ENCODE measurements around the gene NPM1.
"Not testable (repeated sequence)": the region's sequence is repeated elsewhere in the genome, so short reads cannot be mapped to it uniquely, and the experiment has no call there.

NPM1 gene

GRCh38 chr5:171397190-171397589, 9.5 kb downstream of the NPM1 start:
- no peaks in the 10 kb centered on the region for H3K27me3 ChIP-seq
- peaks cover 0 to 20% (median 0%) of the 10 kb centered on the region in 4 donors for H3K4me1 ChIP-seq
- intact Hi-C loops (cut with DNase I; ENCODE audit: low total_unique reads) = no loop called here
- no peaks in the 10 kb centered on the region for H3K9me3 ChIP-seq
- H3K27ac ChIP-seq = no peak overlapping the region
- no peak for DNase-seq
- peaks cover 62 to 95% (median 77%) of the 10 kb centered on the region in 3 donors for H3K36me3 ChIP-seq
- H3K4me3 ChIP-seq = no peak overlapping the region
- no peak for TF ChIP-seq CTCF (IDR thresholded peaks at IDR 0.05)

- H3K4me1 ChIP-seq = peaks cover 0 to 19% (median 0%) of the 10 kb centered on the region in 4 donors
- intact Hi-C loops (cut with DNase I; ENCODE audit: low total_unique reads) = no loop called here
- H3K27ac ChIP-seq = no peak overlapping the region
- peaks cover 60 to 91% (median 75%) of the 10 kb centered on the region in 3 donors for H3K36me3 ChIP-seq
- H3K4me3 ChIP-seq = no peak overlapping the region
- no peaks in the 10 kb centered on the region for H3K9me3 ChIP-seq
- no peak for DNase-seq
- TF ChIP-seq CTCF (IDR thresholded peaks at IDR 0.05) = no peak
- H3K27me3 ChIP-seq = no peaks in the 10 kb centered on the region
Measured at GRCh38 chr5:171397599-171397998, 9.9 kb downstream of the NPM1 start.

DNA sequence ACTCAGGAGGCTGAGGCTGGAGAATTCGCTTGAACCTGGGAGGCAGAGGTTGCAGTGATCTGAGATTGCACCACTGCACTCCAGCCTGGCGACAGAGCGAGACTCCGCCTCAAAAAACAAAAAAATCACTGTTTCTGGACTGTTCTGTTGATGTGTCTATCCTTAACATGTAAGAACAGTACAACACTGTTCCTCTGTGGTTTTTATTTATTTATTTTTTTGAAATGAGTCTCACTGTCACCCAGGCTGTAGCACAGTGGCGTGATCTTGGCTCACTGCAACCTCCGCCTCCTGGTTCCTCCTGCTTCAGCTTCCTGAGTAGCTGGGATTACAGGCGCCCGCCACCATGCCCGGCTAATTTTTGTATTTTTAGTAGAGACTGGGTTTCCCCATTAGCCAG, 11.0 kb downstream of the NPM1 start:
- Histone ChIP-seq H3K4me1 (peaks cover 0 to 19% (median 0%) of the 10 kb centered on the region in 4 donors), H3K36me3 (peaks cover 49 to 80% (median 65%) of the 10 kb centered on the region in 3 donors)
- H3K9me3 ChIP-seq; H3K4me3 ChIP-seq; H3K27me3 ChIP-seq; intact Hi-C loops (cut with DNase I; ENCODE audit: low total_unique reads); H3K27ac ChIP-seq; DNase-seq: not testable (repeated sequence)

- TF ChIP-seq CTCF (IDR thresholded peaks at IDR 0.05) = no peak
- H3K4me3 ChIP-seq = no peak overlapping the region
- no peaks in the 10 kb centered on the region for H3K27me3 ChIP-seq
- no peak for DNase-seq
- H3K4me1 ChIP-seq = peaks cover 0 to 19% (median 0%) of the 10 kb centered on the region in 4 donors
- no peaks in the 10 kb centered on the region for H3K9me3 ChIP-seq
- intact Hi-C loops (cut with DNase I; ENCODE audit: low total_unique reads) = no loop called here
- peaks cover 44 to 71% (median 54%) of the 10 kb centered on the region in 3 donors for H3K36me3 ChIP-seq
- H3K27ac ChIP-seq = no peak overlapping the region
Measured at GRCh38 chr5:171400169-171400568, 12.5 kb downstream of the NPM1 start.

DNA sequence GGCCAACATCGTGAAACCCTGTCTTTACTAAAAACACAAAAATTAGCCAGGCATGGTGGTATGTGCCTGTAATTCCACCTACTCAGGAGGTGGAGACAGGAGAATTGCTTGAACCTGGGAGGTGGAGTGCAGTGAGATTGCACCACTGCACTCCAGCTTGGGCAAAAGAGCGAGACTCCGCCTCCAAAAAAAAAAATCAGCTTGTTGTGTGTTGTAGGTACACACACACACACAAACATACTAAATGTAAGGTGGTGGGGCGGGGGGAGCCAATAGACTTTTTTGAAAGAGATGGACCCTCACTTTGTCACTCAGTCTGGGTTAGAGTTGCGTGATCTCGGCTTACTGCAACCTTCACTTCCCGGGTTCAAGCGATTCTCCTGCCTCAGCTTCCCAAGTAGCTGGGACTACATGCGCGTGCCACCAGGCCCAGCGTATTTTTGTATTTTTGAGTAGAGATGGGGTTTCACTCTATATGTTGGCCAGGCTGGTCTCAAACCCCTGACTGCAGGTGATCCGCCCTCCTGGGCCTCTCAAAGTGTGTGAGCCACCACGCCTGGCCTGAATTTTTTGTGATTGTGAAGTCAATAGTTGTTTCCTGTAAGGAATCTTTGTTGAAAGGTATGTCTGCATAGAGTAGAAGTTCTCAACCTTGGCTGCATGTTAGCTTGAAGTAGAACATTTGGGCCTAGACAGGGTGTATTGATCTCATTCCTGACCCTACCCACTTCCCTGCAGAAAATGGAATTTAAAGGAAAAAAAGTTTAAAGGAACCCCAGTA, 13.7 kb downstream of the NPM1 start:
- TF ChIP-seq CTCF (IDR thresholded peaks at IDR 0.05) = no peak
- Histone ChIP-seq H3K27me3 (no peaks in the 10 kb centered on the region), H3K4me3 (no peak overlapping the region), H3K36me3 (peaks cover 45 to 71% (median 54%) of the 10 kb centered on the region in 3 donors), H3K4me1 (peaks cover 0 to 27% (median 0%) of the 10 kb centered on the region in 4 donors), H3K27ac (no peak overlapping the region), H3K9me3 (no peaks in the 10 kb centered on the region)
- intact Hi-C loops (cut with DNase I; ENCODE audit: low total_unique reads) = no loop called here
- DNase-seq = no peak

GRCh38 chr5:171402751-171403150, 15.1 kb downstream of the NPM1 start:
- Histone ChIP-seq H3K4me1 (peaks cover 0 to 21% (median 0%) of the 10 kb centered on the region in 4 donors), H3K36me3 (peaks cover 46 to 62% (median 58%) of the 10 kb centered on the region in 3 donors)
- intact Hi-C loops (cut with DNase I; ENCODE audit: low total_unique reads); H3K27ac ChIP-seq; H3K27me3 ChIP-seq; H3K9me3 ChIP-seq; H3K4me3 ChIP-seq; DNase-seq: not testable (repeated sequence)
